Activated B cell treated with CpG ODN at 0.5 μM for 24 hours (primary cell): ENCODE results near the gene PLCH1. TPM values are rescaled to one million over a fixed set of nuclear protein-coding genes. Genes with fewer than 3 reads are reported as not detected.

Experiments
- ATAC-seq: fragments of 200-7000 bp; cut with Tn5 transposase; one replicate; pipeline ENCODE4 v1.10.0; 2021; ENCODE audit warnings: low read depth, mild to moderate bottlenecking, moderate library complexity
- CTCF ChIA-PET: fragments of 350-600 bp; sonication (Branson Sonifier 250); formaldehyde crosslinking; loops from one replicate; lab custom pipeline; 2021; ENCODE audit warnings: antibody characterized with exemption; lab: Charles Lee
- POLR2A ChIA-PET: fragments of 350-600 bp; sonication (Branson Sonifier 250); formaldehyde crosslinking; loops from one replicate; lab custom pipeline; 2021; ENCODE audit warnings: antibody characterized with exemption; lab: Charles Lee
- DNase-seq: peaks from one replicate; pipeline ENCODE4 v3.0.0; 2022
- H3K27ac Mint-ChIP-seq: one replicate; pipeline ENCODE4 v1.8.0; 2020; ENCODE audit warnings: mixed read lengths
- H3K27me3 Mint-ChIP-seq: one replicate; pipeline ENCODE4 v1.8.0; 2021; ENCODE audit warnings: mixed read lengths
- H3K36me3 Mint-ChIP-seq: one replicate; pipeline ENCODE4 v1.8.0; 2021; ENCODE audit warnings: low read depth, mixed read lengths
- H3K4me1 Mint-ChIP-seq: one replicate; pipeline ENCODE4 v1.8.0; 2021; ENCODE audit warnings: mixed read lengths
- H3K4me3 Mint-ChIP-seq: one replicate; pipeline ENCODE4 v1.8.0; 2020; ENCODE audit warnings: mild to moderate bottlenecking, mixed read lengths
- H3K9me3 Mint-ChIP-seq: one replicate; pipeline ENCODE4 v1.8.0; 2020; ENCODE audit warnings: mixed read lengths
- CTCF ChIP-seq: fragments of 200-600 bp; IDR thresholded peaks from one replicate; pipeline ENCODE4 v1.8.0; 2022; ENCODE audit warnings: antibody characterized with exemption, mild to moderate bottlenecking
- intact Hi-C: fragments of 100-400 bp; cut with micrococcal nuclease; formaldehyde crosslinking; loops from one replicate; pipeline ENCODE4 v1.15.1; 2024
- total RNA-seq: library from RNA; stranded (reverse); gene quantifications from 2 replicates; pipeline ENCODE4 v1.2.3, GENCODE V29; 2022

The PLCH1 gene
- total RNA-seq, 1 donor from 2014 or later: 0.27 TPM

GRCh38 chr3:155387571-155387970 is 357.3 kb downstream of the PLCH1 start:
- CTCF ChIA-PET: interaction anchor here (0.6 kb wide), 1 partner anchor 9 kb away, joined by 3 read pairs; no protein-coding TSS in a partner anchor
- TF ChIP-seq CTCF: no peak
- POLR2A ChIA-PET: no interaction called here
- no peak for DNase-seq
- H3K4me1 Mint-ChIP-seq: no peaks in the 10 kb centered on the region
- H3K27me3 Mint-ChIP-seq: peaks cover 6% of the 10 kb centered on the region
- H3K9me3 Mint-ChIP-seq: no peaks in the 10 kb centered on the region
- ATAC-seq: no peak
- H3K4me3 Mint-ChIP-seq: no peak overlapping the region
- H3K27ac Mint-ChIP-seq: no peak overlapping the region
- intact Hi-C loops: no loop called here
- H3K36me3 Mint-ChIP-seq: no peaks in the 10 kb centered on the region

- peaks cover 6% of the 10 kb centered on the region for H3K27me3 Mint-ChIP-seq
- POLR2A ChIA-PET: no interaction called here
- no peak for TF ChIP-seq CTCF
- H3K27ac Mint-ChIP-seq: no peak overlapping the region
- intact Hi-C loops: no loop called here
- H3K4me3 Mint-ChIP-seq: no peak overlapping the region
- no peak for ATAC-seq
- no peaks in the 10 kb centered on the region for H3K36me3 Mint-ChIP-seq
- no peak for DNase-seq
- no peaks in the 10 kb centered on the region for H3K4me1 Mint-ChIP-seq
- CTCF ChIA-PET: no interaction called here
- H3K9me3 Mint-ChIP-seq: no peaks in the 10 kb centered on the region
These were observed 358.0 kb downstream of the PLCH1 start for GRCh38 chr3:155386919-155387318.

- H3K36me3 Mint-ChIP-seq: no peaks in the 10 kb centered on the region
These were observed 358.8 kb downstream of the PLCH1 start for GRCh38 chr3:155385896-155386625.

GRCh38 chr3:155382396-155383042 is 362.4 kb downstream of the PLCH1 start:
- TF ChIP-seq CTCF: no peak
- no peaks in the 10 kb centered on the region for H3K9me3 Mint-ChIP-seq
- no peak overlapping the region for H3K27ac Mint-ChIP-seq
- ATAC-seq (no peak), DNase-seq (no peak)
- CTCF ChIA-PET: interaction anchor here (1.2 kb wide), 1 partner anchor 319 kb away, joined by 4 read pairs; no protein-coding TSS in a partner anchor
- peaks cover 6% of the 10 kb centered on the region for H3K27me3 Mint-ChIP-seq
- H3K4me1 Mint-ChIP-seq: no peaks in the 10 kb centered on the region
- POLR2A ChIA-PET: no interaction called here
- H3K4me3 Mint-ChIP-seq: no peak overlapping the region
- no peaks in the 10 kb centered on the region for H3K36me3 Mint-ChIP-seq
- intact Hi-C loops: no loop called here

More at GRCh38 chr3:155385896-155386625, 358.8 kb downstream of the PLCH1 start:
- Mint-ChIP-seq H3K9me3 (no peaks in the 10 kb centered on the region), H3K4me3 (no peak overlapping the region), H3K4me1 (no peaks in the 10 kb centered on the region), H3K27me3 (peaks cover 6% of the 10 kb centered on the region), H3K27ac (no peak overlapping the region)
- intact Hi-C loops: no loop called here
- no peak for DNase-seq
- ChIA-PET CTCF (no interaction called here), POLR2A (no interaction called here)
- no peak for ATAC-seq
- TF ChIP-seq CTCF: no peak

GRCh38 chr3:155377847-155378246 is 367.0 kb downstream of the PLCH1 start:
- ChIA-PET POLR2A (no interaction called here), CTCF (no interaction called here)
- no peaks in the 10 kb centered on the region for H3K27me3 Mint-ChIP-seq
- no peak overlapping the region for H3K4me3 Mint-ChIP-seq
- no peak for TF ChIP-seq CTCF
- H3K36me3 Mint-ChIP-seq: no peaks in the 10 kb centered on the region
- DNase-seq: no peak
- no peaks in the 10 kb centered on the region for H3K9me3 Mint-ChIP-seq
- no peaks in the 10 kb centered on the region for H3K4me1 Mint-ChIP-seq
- no peak overlapping the region for H3K27ac Mint-ChIP-seq
- ATAC-seq: no peak
- intact Hi-C loops: no loop called here
